Panc1 (cell line): ENCODE results near the gene TINAGL1.

ENCODE experiments used
- CTCF ChIP-seq: fragments of 450-650 bp; IDR thresholded peaks from 2 replicates; pipeline ENCODE4 v1.5.1; 2017; ENCODE audit warnings: mild to moderate bottlenecking
- POLR2AphosphoS5 ChIP-seq: IDR thresholded peaks from 2 replicates; pipeline ENCODE4 v1.6.1; 2012; ENCODE audit warnings: mild to moderate bottlenecking, low read depth, low read length, moderate library complexity
- REST ChIP-seq, 2 experiments: IDR thresholded peaks; 2 replicates each; pipeline ENCODE4 v1.6.1; 2011 to 2012; ENCODE audit warnings: low read depth in 2 of 2, control low read depth in 1 of 2, low read length in 1 of 2, mild to moderate bottlenecking in 1 of 2, moderate library complexity in 1 of 2; ENCODE audit not compliant: insufficient read depth in 1 of 2
- SIN3A ChIP-seq: IDR thresholded peaks from 2 replicates; pipeline ENCODE4 v1.6.1; 2012; ENCODE audit warnings: low read depth, mild to moderate bottlenecking, low read length, moderate library complexity, borderline replicate concordance; ENCODE audit not compliant: insufficient read depth

GRCh38 chr1:31576201-31576669 lies at the start of gene TINAGL1:
- TF ChIP-seq REST (IDR thresholded peaks at IDR 0.05; ENCODE audit: insufficient read depth in 1 of 2, low read depth in 2 of 2, low read length in 1 of 2) (no peak), CTCF (no peak), POLR2AphosphoS5 (no peak), SIN3A (no peak)
